Gastroesophageal sphincter (tissue), 3 donors: ENCODE results near the gene DNASE1L2.

Experiments
- POLR2A ChIP-seq, 2 donors: fragments of 450-650 bp; IDR thresholded peaks; one replicate each; pipeline ENCODE4 v1.6.1; 2017; ENCODE audit warnings: antibody characterized with exemption in 2 of 2, mild to moderate bottlenecking in 2 of 2, moderate library complexity in 1 of 2
- POLR2AphosphoS5 ChIP-seq: sonication (generic); formaldehyde crosslinking; IDR thresholded peaks from one replicate; pipeline ENCODE4 v1.6.1; 2017; ENCODE audit warnings: antibody characterized with exemption
- TF ChIP-seq, protein P1 (sequence below), 4 experiments: fragments of 200-600 bp in 2 of 4; fragments of 450-650 bp in 2 of 4; sonication (generic) in 1 of 4; IDR thresholded peaks; one replicate each; pipeline ENCODE4 v1.5.1; 2017 to 2019; ENCODE audit warnings: antibody characterized with exemption in 4 of 4, mild to moderate bottlenecking in 2 of 4, moderate library complexity in 2 of 4

DNA sequence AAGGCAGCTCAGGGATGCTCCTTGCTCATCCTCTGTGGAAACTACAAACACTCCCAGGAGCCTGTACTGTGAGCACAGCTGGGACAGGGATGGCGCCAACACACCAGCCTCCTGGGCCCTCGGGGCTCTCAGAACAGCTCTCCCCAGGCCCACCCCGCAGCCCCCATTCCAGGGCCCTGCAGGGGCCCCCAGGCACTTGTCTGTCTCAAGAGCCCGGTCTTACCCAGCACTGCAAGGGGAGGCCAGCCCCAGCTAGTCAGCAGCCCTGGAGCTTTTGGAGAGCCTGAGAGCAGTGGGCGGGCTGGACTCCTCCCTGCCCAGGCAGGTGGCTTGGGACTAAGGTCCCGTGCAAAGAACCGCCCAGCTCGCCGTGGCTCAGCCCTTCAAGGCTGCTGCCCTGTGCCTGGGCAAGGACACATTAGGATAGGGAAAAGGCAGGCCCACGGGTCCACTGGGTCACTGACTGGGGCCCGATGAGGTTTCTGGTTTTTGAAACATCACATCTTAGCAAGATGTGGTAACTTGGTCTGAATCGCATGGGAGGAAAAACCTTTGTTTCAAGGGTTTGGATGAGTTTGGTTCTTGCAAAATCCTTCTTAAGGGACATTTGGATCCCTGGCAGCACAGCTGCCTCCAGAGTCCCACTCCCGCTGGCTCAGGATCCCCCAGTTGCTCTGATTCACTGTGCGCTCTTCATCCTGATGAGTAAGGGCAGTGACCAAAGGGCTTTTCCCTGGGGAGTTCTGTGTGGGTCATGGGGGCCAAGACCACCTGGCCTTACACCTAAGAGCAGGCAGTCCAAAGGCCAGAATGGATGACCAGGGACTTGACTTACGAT lies 2.8 kb downstream of the DNASE1L2 start:
- TF ChIP-seq, protein P1, sequence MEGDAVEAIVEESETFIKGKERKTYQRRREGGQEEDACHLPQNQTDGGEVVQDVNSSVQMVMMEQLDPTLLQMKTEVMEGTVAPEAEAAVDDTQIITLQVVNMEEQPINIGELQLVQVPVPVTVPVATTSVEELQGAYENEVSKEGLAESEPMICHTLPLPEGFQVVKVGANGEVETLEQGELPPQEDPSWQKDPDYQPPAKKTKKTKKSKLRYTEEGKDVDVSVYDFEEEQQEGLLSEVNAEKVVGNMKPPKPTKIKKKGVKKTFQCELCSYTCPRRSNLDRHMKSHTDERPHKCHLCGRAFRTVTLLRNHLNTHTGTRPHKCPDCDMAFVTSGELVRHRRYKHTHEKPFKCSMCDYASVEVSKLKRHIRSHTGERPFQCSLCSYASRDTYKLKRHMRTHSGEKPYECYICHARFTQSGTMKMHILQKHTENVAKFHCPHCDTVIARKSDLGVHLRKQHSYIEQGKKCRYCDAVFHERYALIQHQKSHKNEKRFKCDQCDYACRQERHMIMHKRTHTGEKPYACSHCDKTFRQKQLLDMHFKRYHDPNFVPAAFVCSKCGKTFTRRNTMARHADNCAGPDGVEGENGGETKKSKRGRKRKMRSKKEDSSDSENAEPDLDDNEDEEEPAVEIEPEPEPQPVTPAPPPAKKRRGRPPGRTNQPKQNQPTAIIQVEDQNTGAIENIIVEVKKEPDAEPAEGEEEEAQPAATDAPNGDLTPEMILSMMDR (IDR thresholded peaks at IDR 0.05) = no peak
- TF ChIP-seq POLR2A (IDR thresholded peaks at IDR 0.05) = no peak
- no peak for TF ChIP-seq POLR2AphosphoS5
